HEK293 (cell line): ENCODE results near the gene FASN.

ENCODE experiments used
- CTCF ChIA-PET: fragments of 350-600 bp; formaldehyde crosslinking; extraction: SDS; loops from one replicate; lab custom pipeline; 2021; ENCODE audit warnings: antibody characterized with exemption; lab: Yijun Ruan, JAX
- POLR2A ChIA-PET: fragments of 300-600 bp; formaldehyde crosslinking; extraction: SDS; loops from one replicate; lab custom pipeline; 2020; ENCODE audit warnings: antibody characterized with exemption, inconsistent platforms; lab: Yijun Ruan, JAX
- H3K27ac ChIP-seq: fragments of 200-500 bp; sonication (Bioruptor generic); 2 replicates; pipeline ENCODE4 v1.5.1; 2014; ENCODE audit warnings: low read depth, low read length, control low read depth, inconsistent platforms; ENCODE audit errors: extremely low read depth
- H3K36me3 ChIP-seq, 2 experiments: fragments of 200-500 bp in 1 of 2; sonication (Bioruptor generic) in 1 of 2; 1 replicate in 1 of 2; 2 replicates in 1 of 2; pipeline ENCODE4 v1.5.1; 2014 to 2017; ENCODE audit warnings: inconsistent platforms in 2 of 2, low read length in 2 of 2; ENCODE audit not compliant: control insufficient read depth in 2 of 2, insufficient read depth in 1 of 2
- H3K4me1 ChIP-seq: fragments of 200-500 bp; sonication (Bioruptor generic); 2 replicates; pipeline ENCODE4 v1.5.1; 2014; ENCODE audit warnings: mild to moderate bottlenecking, low read length, inconsistent platforms; ENCODE audit not compliant: control insufficient read depth, insufficient read depth
- H3K4me3 ChIP-seq: 2 replicates; pipeline ENCODE4 v1.5.1; 2011; ENCODE audit warnings: low read depth, mild to moderate bottlenecking, control low read depth, low read length, moderate library complexity
- H3K9me3 ChIP-seq: fragments of 200-500 bp; sonication (Bioruptor generic); 2 replicates; pipeline ENCODE4 v1.5.1; 2014; ENCODE audit warnings: low read depth, low read length, inconsistent platforms; ENCODE audit not compliant: control insufficient read depth, insufficient read depth
- GLIS1 ChIP-seq: fragments of 450-650 bp; formaldehyde crosslinking; IDR thresholded peaks from 2 replicates; pipeline ENCODE4 v1.5.1; 2016; ENCODE audit warnings: missing biosample characterization, missing genetic modification characterization
- GLIS2 ChIP-seq: fragments of 450-650 bp; formaldehyde crosslinking; IDR thresholded peaks from 2 replicates; pipeline ENCODE4 v1.5.1; 2016; ENCODE audit warnings: missing biosample characterization, missing genetic modification characterization
- KLF10 ChIP-seq: fragments of 450-650 bp; IDR thresholded peaks from 2 replicates; pipeline ENCODE4 v1.5.1; 2018; ENCODE audit warnings: missing biosample characterization, mild to moderate bottlenecking, missing genetic modification characterization
- KLF8 ChIP-seq: fragments of 450-650 bp; formaldehyde crosslinking; IDR thresholded peaks from 2 replicates; pipeline ENCODE4 v1.5.1; 2016; ENCODE audit warnings: missing biosample characterization, missing genetic modification characterization
- ZBTB8A ChIP-seq: fragments of 450-650 bp; formaldehyde crosslinking; IDR thresholded peaks from 2 replicates; pipeline ENCODE4 v1.5.1; 2016; ENCODE audit warnings: missing biosample characterization, missing genetic modification characterization
- ZNF114 ChIP-seq: fragments of 450-650 bp; formaldehyde crosslinking; IDR thresholded peaks from 2 replicates; pipeline ENCODE4 v1.5.0; 2017; ENCODE audit warnings: missing biosample characterization, missing genetic modification characterization
- ZNF239 ChIP-seq: fragments of 450-650 bp; formaldehyde crosslinking; IDR thresholded peaks from 2 replicates; pipeline ENCODE4 v1.5.1; 2016; ENCODE audit warnings: missing biosample characterization, missing genetic modification characterization
- ZNF473 ChIP-seq: fragments of 450-650 bp; formaldehyde crosslinking; IDR thresholded peaks from 2 replicates; pipeline ENCODE4 v1.5.1; 2017; ENCODE audit warnings: missing biosample characterization, missing genetic modification characterization
- ZNF501 ChIP-seq: fragments of 450-650 bp; formaldehyde crosslinking; IDR thresholded peaks from 2 replicates; pipeline ENCODE4 v1.5.1; 2016; ENCODE audit warnings: missing biosample characterization, missing genetic modification characterization
- ZNF514 ChIP-seq: fragments of 450-650 bp; formaldehyde crosslinking; IDR thresholded peaks from 2 replicates; pipeline ENCODE4 v1.5.1; 2016; ENCODE audit warnings: missing biosample characterization, missing genetic modification characterization
- ZNF521 ChIP-seq: fragments of 450-650 bp; formaldehyde crosslinking; IDR thresholded peaks from 2 replicates; pipeline ENCODE4 v1.5.1; 2017; ENCODE audit warnings: missing biosample characterization, mild to moderate bottlenecking, missing genetic modification characterization
- ZNF548 ChIP-seq: fragments of 450-650 bp; formaldehyde crosslinking; IDR thresholded peaks from 2 replicates; pipeline ENCODE4 v1.5.1; 2016; ENCODE audit warnings: missing biosample characterization, missing genetic modification characterization
- TF ChIP-seq, protein P1 (sequence below): fragments of 450-650 bp; formaldehyde crosslinking; IDR thresholded peaks from 2 replicates; pipeline ENCODE4 v1.5.1; 2016; ENCODE audit warnings: missing biosample characterization, missing genetic modification characterization
- TF ChIP-seq, protein P2 (sequence below): fragments of 450-650 bp; formaldehyde crosslinking; IDR thresholded peaks from 2 replicates; pipeline ENCODE4 v1.5.1; 2016; ENCODE audit warnings: missing biosample characterization, missing genetic modification characterization, low read depth
- TF ChIP-seq, protein P3 (sequence below): fragments of 450-650 bp; formaldehyde crosslinking; IDR thresholded peaks from 2 replicates; pipeline ENCODE4 v1.5.1; 2016; ENCODE audit warnings: missing biosample characterization, missing genetic modification characterization
- TF ChIP-seq, protein P4 (sequence below): fragments of 450-650 bp; formaldehyde crosslinking; IDR thresholded peaks from 2 replicates; pipeline ENCODE4; 2016; ENCODE audit warnings: missing biosample characterization, missing genetic modification characterization
- TF ChIP-seq, protein P5 (sequence below): fragments of 450-650 bp; formaldehyde crosslinking; IDR thresholded peaks from 2 replicates; pipeline ENCODE4 v1.5.1; 2016; ENCODE audit warnings: missing biosample characterization, missing genetic modification characterization

The FASN gene

DNA sequence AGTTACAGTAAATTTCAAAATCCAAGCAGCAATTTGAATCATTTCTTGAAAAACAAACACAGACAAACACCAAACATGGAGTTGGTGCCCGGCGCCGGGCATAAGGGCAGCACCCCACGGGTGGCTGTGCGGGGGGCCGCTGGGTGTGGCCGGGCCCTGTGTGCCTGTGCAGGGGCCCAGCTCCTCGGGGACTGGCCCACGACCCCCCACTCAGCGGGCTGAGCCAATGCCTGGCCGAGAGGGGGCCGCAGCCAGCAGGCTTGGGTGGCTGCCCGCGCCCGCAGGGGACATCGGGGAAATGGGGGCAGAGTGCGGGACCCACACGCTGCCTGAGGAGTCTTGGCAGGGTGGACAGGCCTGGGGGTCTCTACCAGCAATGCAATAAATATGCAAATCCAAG is 19.6 kb downstream of the FASN start:
- Histone ChIP-seq H3K27ac (peak overlapping the region; percentile 11; the same call in 1 of the 2 replicates), H3K4me1 (no peaks in the 10 kb centered on the region), H3K36me3 (peaks cover 12 to 60% of the 10 kb centered on the region in 2 experiments)
- ChIA-PET CTCF (no interaction called here), POLR2A (interaction anchor here (1.0 to 1.3 kb wide), 3 partner anchors 17 to 41 kb away, joined by 3 to 5 read pairs (median 3); partner anchors contain the start of genes DCXR and FASN)
- TF ChIP-seq KLF10 (tag by site-specific recombination) (no peak), GLIS1 (peak; percentile 19; the same call in 1 of the 2 replicates), ZBTB8A (tag by site-specific recombination) (0 out of 2 replicates have a peak, but pooled peaks have one; percentile 41), ZNF521 (tag by site-specific recombination) (no peak), GLIS2 (tag by site-specific recombination) (peak; percentile 60)
- TF ChIP-seq, protein P1, sequence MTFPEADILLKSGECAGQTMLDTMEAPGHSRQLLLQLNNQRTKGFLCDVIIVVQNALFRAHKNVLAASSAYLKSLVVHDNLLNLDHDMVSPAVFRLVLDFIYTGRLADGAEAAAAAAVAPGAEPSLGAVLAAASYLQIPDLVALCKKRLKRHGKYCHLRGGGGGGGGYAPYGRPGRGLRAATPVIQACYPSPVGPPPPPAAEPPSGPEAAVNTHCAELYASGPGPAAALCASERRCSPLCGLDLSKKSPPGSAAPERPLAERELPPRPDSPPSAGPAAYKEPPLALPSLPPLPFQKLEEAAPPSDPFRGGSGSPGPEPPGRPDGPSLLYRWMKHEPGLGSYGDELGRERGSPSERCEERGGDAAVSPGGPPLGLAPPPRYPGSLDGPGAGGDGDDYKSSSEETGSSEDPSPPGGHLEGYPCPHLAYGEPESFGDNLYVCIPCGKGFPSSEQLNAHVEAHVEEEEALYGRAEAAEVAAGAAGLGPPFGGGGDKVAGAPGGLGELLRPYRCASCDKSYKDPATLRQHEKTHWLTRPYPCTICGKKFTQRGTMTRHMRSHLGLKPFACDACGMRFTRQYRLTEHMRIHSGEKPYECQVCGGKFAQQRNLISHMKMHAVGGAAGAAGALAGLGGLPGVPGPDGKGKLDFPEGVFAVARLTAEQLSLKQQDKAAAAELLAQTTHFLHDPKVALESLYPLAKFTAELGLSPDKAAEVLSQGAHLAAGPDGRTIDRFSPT (tag by site-specific recombination): 0 out of 2 replicates have a peak, but pooled peaks have one; percentile 12
- TF ChIP-seq, protein P2, sequence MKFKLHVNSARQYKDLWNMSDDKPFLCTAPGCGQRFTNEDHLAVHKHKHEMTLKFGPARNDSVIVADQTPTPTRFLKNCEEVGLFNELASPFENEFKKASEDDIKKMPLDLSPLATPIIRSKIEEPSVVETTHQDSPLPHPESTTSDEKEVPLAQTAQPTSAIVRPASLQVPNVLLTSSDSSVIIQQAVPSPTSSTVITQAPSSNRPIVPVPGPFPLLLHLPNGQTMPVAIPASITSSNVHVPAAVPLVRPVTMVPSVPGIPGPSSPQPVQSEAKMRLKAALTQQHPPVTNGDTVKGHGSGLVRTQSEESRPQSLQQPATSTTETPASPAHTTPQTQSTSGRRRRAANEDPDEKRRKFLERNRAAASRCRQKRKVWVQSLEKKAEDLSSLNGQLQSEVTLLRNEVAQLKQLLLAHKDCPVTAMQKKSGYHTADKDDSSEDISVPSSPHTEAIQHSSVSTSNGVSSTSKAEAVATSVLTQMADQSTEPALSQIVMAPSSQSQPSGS: no peak
- TF ChIP-seq, all 188 proteins: peak for 4
- Histone ChIP-seq H3K4me3 (no peak overlapping the region), H3K9me3 (no peaks in the 10 kb centered on the region)

DNA sequence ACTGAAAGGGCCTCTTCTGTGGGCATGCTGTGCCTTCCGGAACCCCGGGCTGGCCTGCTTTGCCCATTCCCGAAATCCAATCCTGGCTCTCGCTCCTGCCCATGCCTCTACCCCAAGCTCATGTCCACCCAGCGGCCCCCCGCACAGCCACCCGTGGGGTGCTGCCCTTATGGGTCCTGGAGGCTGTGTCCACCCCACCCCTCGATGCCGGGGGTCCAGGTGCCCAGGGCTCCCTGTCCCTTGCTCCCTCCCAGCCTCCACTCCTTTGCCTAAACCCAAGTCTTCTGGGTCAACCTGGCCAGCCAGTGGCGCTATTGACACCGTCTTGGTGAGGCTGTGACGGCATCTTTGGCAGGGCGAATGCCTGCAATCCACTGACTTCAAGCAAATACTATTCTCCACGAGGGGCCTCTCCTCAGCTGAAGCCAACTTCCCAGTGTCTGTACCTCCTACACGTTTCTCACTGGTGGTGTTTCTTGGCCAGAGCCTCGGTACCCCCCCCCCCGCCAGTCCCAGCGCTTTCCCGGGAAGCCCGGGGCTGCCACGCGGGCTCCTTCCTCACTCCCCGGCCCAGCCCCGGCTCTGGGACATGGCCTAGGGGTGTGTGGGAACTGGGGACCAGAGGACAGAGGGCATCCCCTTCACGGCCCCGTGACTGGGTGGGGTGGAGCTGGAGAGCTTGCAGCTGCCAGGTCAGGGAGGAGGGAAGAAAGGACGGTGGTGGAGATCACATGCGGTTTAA is 20.2 kb downstream of the FASN start:
- POLR2A ChIA-PET: interaction anchor here (1.0 to 3.1 kb wide), 4 partner anchors 9 to 21 kb away, joined by 5 to 15 read pairs (median 9); partner anchors contain the start of gene DUS1L
- no peak overlapping the region for H3K4me3 ChIP-seq
- CTCF ChIA-PET: interaction anchor here (0.6 to 2.2 kb wide), 2 partner anchors 17 to 48 kb away, joined by 3 to 13 read pairs; no protein-coding TSS in a partner anchor

More for the DNA sequence above, 20.2 kb downstream of the FASN start:
- H3K27ac ChIP-seq: peak overlapping the region; percentile 11; the same call in 1 of the 2 replicates
- H3K4me1 ChIP-seq: no peaks in the 10 kb centered on the region
- H3K36me3 ChIP-seq: peaks cover 12 to 54% of the 10 kb centered on the region in 2 experiments
- TF ChIP-seq, protein P3, sequence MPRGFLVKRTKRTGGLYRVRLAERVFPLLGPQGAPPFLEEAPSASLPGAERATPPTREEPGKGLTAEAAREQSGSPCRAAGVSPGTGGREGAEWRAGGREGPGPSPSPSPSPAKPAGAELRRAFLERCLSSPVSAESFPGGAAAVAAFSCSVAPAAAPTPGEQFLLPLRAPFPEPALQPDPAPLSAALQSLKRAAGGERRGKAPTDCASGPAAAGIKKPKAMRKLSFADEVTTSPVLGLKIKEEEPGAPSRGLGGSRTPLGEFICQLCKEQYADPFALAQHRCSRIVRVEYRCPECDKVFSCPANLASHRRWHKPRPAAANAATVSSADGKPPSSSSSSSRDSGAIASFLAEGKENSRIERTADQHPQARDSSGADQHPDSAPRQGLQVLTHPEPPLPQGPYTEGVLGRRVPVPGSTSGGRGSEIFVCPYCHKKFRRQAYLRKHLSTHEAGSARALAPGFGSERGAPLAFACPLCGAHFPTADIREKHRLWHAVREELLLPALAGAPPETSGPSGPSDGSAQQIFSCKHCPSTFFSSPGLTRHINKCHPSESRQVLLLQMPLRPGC (tag by site-specific recombination): no peak
- TF ChIP-seq ZNF548 (tag by site-specific recombination) (no peak), KLF8 (no peak), GLIS2 (tag by site-specific recombination) (0 out of 2 replicates have a peak, but pooled peaks have one; percentile 39), ZNF114 (no peak), GLIS1 (peak; percentile 24; the same call in 1 of the 2 replicates), ZNF473 (tag by site-specific recombination) (no peak), ZNF501 (no peak), ZNF514 (no peak), ZNF239 (no peak)
- TF ChIP-seq, protein P4, sequence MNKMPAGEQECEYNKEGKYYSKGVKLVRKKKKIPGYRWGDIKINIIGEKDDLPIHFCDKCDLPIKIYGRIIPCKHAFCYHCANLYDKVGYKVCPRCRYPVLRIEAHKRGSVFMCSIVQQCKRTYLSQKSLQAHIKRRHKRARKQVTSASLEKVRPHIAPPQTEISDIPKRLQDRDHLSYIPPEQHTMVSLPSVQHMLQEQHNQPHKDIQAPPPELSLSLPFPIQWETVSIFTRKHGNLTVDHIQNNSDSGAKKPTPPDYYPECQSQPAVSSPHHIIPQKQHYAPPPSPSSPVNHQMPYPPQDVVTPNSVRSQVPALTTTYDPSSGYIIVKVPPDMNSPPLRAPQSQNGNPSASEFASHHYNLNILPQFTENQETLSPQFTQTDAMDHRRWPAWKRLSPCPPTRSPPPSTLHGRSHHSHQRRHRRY (tag by site-specific recombination): no peak
- TF ChIP-seq, protein P5, sequence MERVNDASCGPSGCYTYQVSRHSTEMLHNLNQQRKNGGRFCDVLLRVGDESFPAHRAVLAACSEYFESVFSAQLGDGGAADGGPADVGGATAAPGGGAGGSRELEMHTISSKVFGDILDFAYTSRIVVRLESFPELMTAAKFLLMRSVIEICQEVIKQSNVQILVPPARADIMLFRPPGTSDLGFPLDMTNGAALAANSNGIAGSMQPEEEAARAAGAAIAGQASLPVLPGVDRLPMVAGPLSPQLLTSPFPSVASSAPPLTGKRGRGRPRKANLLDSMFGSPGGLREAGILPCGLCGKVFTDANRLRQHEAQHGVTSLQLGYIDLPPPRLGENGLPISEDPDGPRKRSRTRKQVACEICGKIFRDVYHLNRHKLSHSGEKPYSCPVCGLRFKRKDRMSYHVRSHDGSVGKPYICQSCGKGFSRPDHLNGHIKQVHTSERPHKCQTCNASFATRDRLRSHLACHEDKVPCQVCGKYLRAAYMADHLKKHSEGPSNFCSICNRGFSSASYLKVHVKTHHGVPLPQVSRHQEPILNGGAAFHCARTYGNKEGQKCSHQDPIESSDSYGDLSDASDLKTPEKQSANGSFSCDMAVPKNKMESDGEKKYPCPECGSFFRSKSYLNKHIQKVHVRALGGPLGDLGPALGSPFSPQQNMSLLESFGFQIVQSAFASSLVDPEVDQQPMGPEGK: peak; percentile 31; the same call in 1 of the 2 replicates
- no peaks in the 10 kb centered on the region for H3K9me3 ChIP-seq
